ENCODE data around the gene SYNGR4.
"Not testable (repeated sequence)": the region's sequence is repeated elsewhere in the genome, so short reads cannot be mapped to it uniquely, and the experiment has no call there.

The SYNGR4 gene

GRCh38 chr19:48362716-48363499, 1.3 kb upstream of the SYNGR4 start:
- peak; percentile 38 for FAIRE-seq
- TF ChIP-seq POLR2AphosphoS5 (IDR thresholded peaks at IDR 0.05; ENCODE audit: low read depth, low read length) (no peak), POLR2A (IDR thresholded peaks at IDR 0.05; ENCODE audit: low read depth, low read length) (no peak), TAF1 (IDR thresholded peaks at IDR 0.05; ENCODE audit: borderline replicate concordance, low read depth, low read length) (no peak)

DNA sequence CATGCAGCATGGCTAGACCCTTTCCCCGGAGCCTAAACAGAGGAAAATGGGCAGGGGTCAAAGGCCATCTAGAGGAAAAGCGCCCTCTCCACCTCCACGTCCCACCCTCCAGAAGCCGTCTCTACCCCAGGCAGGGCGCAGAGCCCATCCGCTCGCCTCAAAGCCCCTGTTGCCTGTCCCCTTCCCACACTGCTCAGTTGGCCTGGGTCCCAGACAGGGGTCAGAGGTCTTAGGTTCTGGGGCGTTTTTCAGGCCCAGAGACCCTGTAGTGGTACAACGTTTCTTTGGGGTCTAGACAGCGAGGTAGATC, 712 bp upstream of the SYNGR4 start:
- no peak for DNase-seq (ENCODE audit: insufficient read length)
- no peak for FAIRE-seq
- TF ChIP-seq TAF1 (IDR thresholded peaks at IDR 0.05; ENCODE audit: borderline replicate concordance, low read depth, low read length) (no peak), POLR2A (IDR thresholded peaks at IDR 0.05; ENCODE audit: low read depth, low read length) (no peak; the same call in 1 of the 2 replicates), POLR2AphosphoS5 (IDR thresholded peaks at IDR 0.05; ENCODE audit: low read depth, low read length) (no peak; the same call in 1 of the 2 replicates)

More at GRCh38 chr19:48362716-48363499, 1.3 kb upstream of the SYNGR4 start:
- peak; percentile 85 for DNase-seq (ENCODE audit: insufficient read length)

DNA sequence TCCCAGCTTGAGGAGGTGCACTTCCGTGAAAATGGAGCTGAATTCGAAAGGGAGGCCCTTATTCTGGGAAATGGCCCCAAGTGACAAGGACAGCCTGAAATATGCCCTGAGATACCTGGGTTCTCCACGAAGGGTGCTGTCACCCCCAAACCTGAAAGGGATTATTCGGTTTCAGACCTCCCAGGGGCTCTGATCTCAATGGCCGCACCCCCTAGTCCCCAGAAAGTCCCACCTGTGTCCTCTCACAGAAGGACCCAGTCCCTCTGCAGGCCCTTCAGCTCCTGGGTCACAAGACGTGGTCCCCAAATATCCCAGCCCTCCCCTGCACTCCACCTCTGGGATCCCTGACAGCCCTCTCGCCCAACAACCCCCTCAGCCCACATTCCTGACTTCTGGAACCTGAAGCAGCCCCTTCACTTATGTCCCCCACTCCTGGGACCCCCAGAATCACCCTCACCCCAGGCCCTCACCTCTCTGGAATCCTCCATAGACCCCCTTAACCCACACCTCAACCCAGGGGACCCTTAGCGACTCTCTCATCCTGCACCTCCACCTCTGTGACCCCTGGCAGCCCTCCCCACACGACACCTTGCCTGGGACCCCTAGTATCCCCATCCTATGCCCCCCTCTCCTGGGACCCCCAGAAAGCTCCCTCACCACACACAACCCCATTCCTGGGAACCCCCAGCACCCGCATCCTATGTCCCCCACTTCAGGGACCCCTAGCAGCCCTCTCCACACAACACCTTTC, 606 bp downstream of the SYNGR4 start:
- no peak for TF ChIP-seq POLR2AphosphoS5 (IDR thresholded peaks at IDR 0.05; ENCODE audit: low read depth, low read length)
- no peak; the same call in 1 of the 2 replicates for TF ChIP-seq POLR2A (IDR thresholded peaks at IDR 0.05; ENCODE audit: low read depth, low read length)
- TF ChIP-seq TAF1 (IDR thresholded peaks at IDR 0.05; ENCODE audit: borderline replicate concordance, low read depth, low read length) = no peak
- DNase-seq (ENCODE audit: insufficient read length) (no peak), FAIRE-seq (no peak)

- TF ChIP-seq TAF1 (IDR thresholded peaks at IDR 0.05; ENCODE audit: borderline replicate concordance, low read depth, low read length) (no peak), POLR2A (IDR thresholded peaks at IDR 0.05; ENCODE audit: low read depth, low read length) (no peak), POLR2AphosphoS5 (IDR thresholded peaks at IDR 0.05; ENCODE audit: low read depth, low read length) (no peak)
- FAIRE-seq = no peak
- DNase-seq (ENCODE audit: insufficient read length) = no peak
Measured at GRCh38 chr19:48365602-48366001, 1.4 kb downstream of the SYNGR4 start.

DNA sequence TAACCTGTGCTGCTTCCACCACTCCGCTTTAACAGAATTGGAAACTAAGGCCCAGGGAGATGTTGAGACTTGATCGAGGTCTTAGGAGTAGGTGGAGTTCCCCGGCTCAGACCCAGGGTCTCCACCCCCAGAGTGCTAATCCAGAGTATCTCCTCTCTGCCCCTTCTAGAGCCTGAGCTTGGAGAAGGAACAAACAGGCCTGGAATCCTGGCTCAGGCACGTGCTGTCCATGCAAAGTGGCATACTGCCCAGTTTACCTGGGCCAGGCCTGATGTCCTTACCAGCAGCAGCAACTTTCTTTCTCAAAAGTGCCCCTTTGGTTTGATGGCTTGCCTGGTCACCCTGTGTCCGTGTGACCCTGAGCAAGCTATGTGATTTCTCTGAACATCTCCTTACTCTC, 3.7 kb downstream of the SYNGR4 start:
- no peak for TF ChIP-seq POLR2AphosphoS5 (IDR thresholded peaks at IDR 0.05; ENCODE audit: low read depth, low read length)
- TF ChIP-seq POLR2A (IDR thresholded peaks at IDR 0.05; ENCODE audit: low read depth, low read length) = no peak
- FAIRE-seq (no peak), DNase-seq (ENCODE audit: insufficient read length) (no peak)

GRCh38 chr19:48368936-48369335, 4.8 kb downstream of the SYNGR4 start:
- FAIRE-seq (no peak), DNase-seq (ENCODE audit: insufficient read length) (no peak)
- TF ChIP-seq TAF1 (IDR thresholded peaks at IDR 0.05; ENCODE audit: borderline replicate concordance, low read depth, low read length) (no peak), POLR2A (IDR thresholded peaks at IDR 0.05; ENCODE audit: low read depth, low read length) (no peak), POLR2AphosphoS5 (IDR thresholded peaks at IDR 0.05; ENCODE audit: low read depth, low read length) (no peak)

- no peak for FAIRE-seq
- DNase-seq (ENCODE audit: insufficient read length) = no peak
- TF ChIP-seq POLR2A (IDR thresholded peaks at IDR 0.05; ENCODE audit: low read depth, low read length) = no peak
- TF ChIP-seq POLR2AphosphoS5 (IDR thresholded peaks at IDR 0.05; ENCODE audit: low read depth, low read length) = no peak
- no peak for TF ChIP-seq TAF1 (IDR thresholded peaks at IDR 0.05; ENCODE audit: borderline replicate concordance, low read depth, low read length)
Measured at GRCh38 chr19:48370955-48371354, 6.8 kb downstream of the SYNGR4 start.

GRCh38 chr19:48371367-48371766, 7.2 kb downstream of the SYNGR4 start:
- no peak for FAIRE-seq

GRCh38 chr19:48371771-48372170, 7.6 kb downstream of the SYNGR4 start:
- DNase-seq (ENCODE audit: insufficient read length); FAIRE-seq: not testable (repeated sequence)

More at GRCh38 chr19:48371367-48371766, 7.2 kb downstream of the SYNGR4 start:
- no peak for TF ChIP-seq TAF1 (IDR thresholded peaks at IDR 0.05; ENCODE audit: borderline replicate concordance, low read depth, low read length)
- TF ChIP-seq POLR2A (IDR thresholded peaks at IDR 0.05; ENCODE audit: low read depth, low read length) = no peak
- TF ChIP-seq POLR2AphosphoS5 (IDR thresholded peaks at IDR 0.05; ENCODE audit: low read depth, low read length) = no peak
- no peak for DNase-seq (ENCODE audit: insufficient read length)

GRCh38 chr19:48372904-48373303, 8.7 kb downstream of the SYNGR4 start:
- FAIRE-seq = no peak
- no peak for DNase-seq (ENCODE audit: insufficient read length)
- TF ChIP-seq POLR2AphosphoS5 (IDR thresholded peaks at IDR 0.05; ENCODE audit: low read depth, low read length) = no peak
- no peak for TF ChIP-seq TAF1 (IDR thresholded peaks at IDR 0.05; ENCODE audit: borderline replicate concordance, low read depth, low read length)
- TF ChIP-seq POLR2A (IDR thresholded peaks at IDR 0.05; ENCODE audit: low read depth, low read length) = no peak

DNA sequence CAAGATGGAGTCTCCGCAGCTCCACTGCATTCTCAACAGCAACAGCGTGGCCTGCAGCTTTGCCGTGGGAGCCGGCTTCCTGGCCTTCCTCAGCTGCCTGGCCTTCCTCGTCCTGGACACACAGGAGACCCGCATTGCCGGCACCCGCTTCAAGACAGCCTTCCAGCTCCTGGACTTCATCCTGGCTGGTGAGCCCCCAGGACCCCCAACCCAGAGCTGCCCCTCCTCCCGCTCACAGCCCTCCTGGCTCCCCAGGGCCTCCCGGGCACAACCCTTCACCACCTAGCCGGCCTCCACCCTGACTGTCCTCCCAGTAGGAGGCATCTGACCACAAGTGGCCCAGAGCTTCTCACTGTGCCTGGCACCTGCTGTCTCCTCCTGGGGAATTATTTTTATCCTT, 9.4 kb downstream of the SYNGR4 start:
- no peak for FAIRE-seq
- no peak for DNase-seq (ENCODE audit: insufficient read length)

GRCh38 chr19:48378194-48378570, 14.0 kb downstream of the SYNGR4 start:
- no peak for FAIRE-seq
- TF ChIP-seq POLR2AphosphoS5 (IDR thresholded peaks at IDR 0.05; ENCODE audit: low read depth, low read length) (no peak), TAF1 (IDR thresholded peaks at IDR 0.05; ENCODE audit: borderline replicate concordance, low read depth, low read length) (no peak), POLR2A (IDR thresholded peaks at IDR 0.05; ENCODE audit: low read depth, low read length) (no peak)
- no peak for DNase-seq (ENCODE audit: insufficient read length)

More for the DNA sequence above, 9.4 kb downstream of the SYNGR4 start:
- TF ChIP-seq POLR2AphosphoS5 (IDR thresholded peaks at IDR 0.05; ENCODE audit: low read depth, low read length) = no peak
- no peak for TF ChIP-seq TAF1 (IDR thresholded peaks at IDR 0.05; ENCODE audit: borderline replicate concordance, low read depth, low read length)
- no peak for TF ChIP-seq POLR2A (IDR thresholded peaks at IDR 0.05; ENCODE audit: low read depth, low read length)

Measured in GM12892 (cell line).